Suprapubic skin (tissue), 3 donors: ENCODE data around the gene SMYD4.

ENCODE experiments used
- EP300 ChIP-seq: sonication (generic); formaldehyde crosslinking; IDR thresholded peaks from one replicate; pipeline ENCODE4 v1.6.1; 2017; ENCODE audit warnings: antibody characterized with exemption
- POLR2A ChIP-seq, 2 donors: fragments of 450-650 bp; IDR thresholded peaks; one replicate each; pipeline ENCODE4 v1.6.1; 2017; ENCODE audit warnings: antibody characterized with exemption in 2 of 2, mild to moderate bottlenecking in 2 of 2, moderate library complexity in 2 of 2
- TF ChIP-seq, protein P1 (sequence below), 2 donors: fragments of 200-600 bp in 1 of 2; fragments of 450-650 bp in 1 of 2; sonication (generic) in 1 of 2; IDR thresholded peaks; one replicate each; pipeline ENCODE4 v1.5.1; 2016 to 2019; ENCODE audit warnings: antibody characterized with exemption in 2 of 2, mild to moderate bottlenecking in 1 of 2, moderate library complexity in 1 of 2

DNA sequence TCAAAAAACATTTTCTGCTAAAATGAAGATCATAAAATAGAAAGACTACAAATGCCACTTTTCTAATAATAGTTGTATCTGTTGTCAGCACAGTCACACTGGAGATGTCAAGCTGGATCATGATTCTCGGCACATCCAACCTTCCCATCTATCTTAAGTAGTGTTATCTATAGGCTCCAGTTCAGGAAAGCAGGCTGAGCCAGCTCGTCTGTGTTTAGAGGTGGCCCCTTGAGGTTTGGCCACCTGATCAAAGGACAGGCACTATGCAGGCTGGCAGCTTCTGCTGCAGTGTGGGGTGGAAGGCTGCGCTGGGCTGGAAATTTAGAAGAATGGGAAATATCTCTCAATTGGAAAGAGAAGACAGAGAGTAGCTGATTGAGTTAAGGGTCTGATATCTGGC lies 32.4 kb downstream of the SMYD4 start:
- TF ChIP-seq POLR2A (IDR thresholded peaks at IDR 0.05) (no peak), EP300 (no peak)
- TF ChIP-seq, protein P1, sequence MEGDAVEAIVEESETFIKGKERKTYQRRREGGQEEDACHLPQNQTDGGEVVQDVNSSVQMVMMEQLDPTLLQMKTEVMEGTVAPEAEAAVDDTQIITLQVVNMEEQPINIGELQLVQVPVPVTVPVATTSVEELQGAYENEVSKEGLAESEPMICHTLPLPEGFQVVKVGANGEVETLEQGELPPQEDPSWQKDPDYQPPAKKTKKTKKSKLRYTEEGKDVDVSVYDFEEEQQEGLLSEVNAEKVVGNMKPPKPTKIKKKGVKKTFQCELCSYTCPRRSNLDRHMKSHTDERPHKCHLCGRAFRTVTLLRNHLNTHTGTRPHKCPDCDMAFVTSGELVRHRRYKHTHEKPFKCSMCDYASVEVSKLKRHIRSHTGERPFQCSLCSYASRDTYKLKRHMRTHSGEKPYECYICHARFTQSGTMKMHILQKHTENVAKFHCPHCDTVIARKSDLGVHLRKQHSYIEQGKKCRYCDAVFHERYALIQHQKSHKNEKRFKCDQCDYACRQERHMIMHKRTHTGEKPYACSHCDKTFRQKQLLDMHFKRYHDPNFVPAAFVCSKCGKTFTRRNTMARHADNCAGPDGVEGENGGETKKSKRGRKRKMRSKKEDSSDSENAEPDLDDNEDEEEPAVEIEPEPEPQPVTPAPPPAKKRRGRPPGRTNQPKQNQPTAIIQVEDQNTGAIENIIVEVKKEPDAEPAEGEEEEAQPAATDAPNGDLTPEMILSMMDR (IDR thresholded peaks at IDR 0.05), result no peak
